OCI-LY7 (cell line): ENCODE results near the gene PRR14. TPM values are rescaled to one million over a fixed set of nuclear protein-coding genes. Genes with fewer than 3 reads are reported as not detected.

Experiments
- BruUV-seq: library from RNA; stranded (reverse); fragments of 400-500 nt; replicated peaks from 2 replicates; lab custom pipeline; 2021; lab: Mats Ljungman, UMichigan
- CTCF ChIA-PET: fragments of 300-600 bp; sonication (Branson Sonifier 250); formaldehyde crosslinking; loops from one replicate; lab custom pipeline; 2022; ENCODE audit warnings: antibody characterized with exemption; ENCODE audit not compliant: unreplicated experiment; lab: Charles Lee
- POLR2A ChIA-PET: fragments of 300-600 bp; sonication (Branson Sonifier 250); formaldehyde crosslinking; loops from one replicate; lab custom pipeline; 2022; ENCODE audit warnings: antibody characterized with exemption; lab: Charles Lee
- DNase-seq: peaks from one replicate; pipeline ENCODE4 v3.0.0-alpha.2; 2015; ENCODE audit warnings: low spot score
- H2AFZ ChIP-seq: fragments of 200-600 bp; sonication (generic), shearing (Covaris generic); 2 replicates; pipeline ENCODE4 v1.6.1; 2014; ENCODE audit warnings: mild to moderate bottlenecking, antibody characterized with exemption, low read length, moderate library complexity
- H3K27ac ChIP-seq: fragments of 200-600 bp; sonication (generic); 2 replicates; pipeline ENCODE4 v1.5.1; 2014; ENCODE audit warnings: mixed run types, low read depth, mild to moderate bottlenecking, moderate library complexity, low read length, inconsistent platforms; ENCODE audit not compliant: poor library complexity, severe bottlenecking
- H3K36me3 ChIP-seq: fragments of 200-600 bp; sonication (generic); 2 replicates; pipeline ENCODE4 v1.6.1; 2014; ENCODE audit warnings: mild to moderate bottlenecking, antibody characterized with exemption, low read length, moderate library complexity, mixed read lengths; ENCODE audit not compliant: insufficient read depth
- H3K4me1 ChIP-seq: fragments of 200-600 bp; sonication (generic); 2 replicates; pipeline ENCODE4 v1.5.1; 2014; ENCODE audit warnings: mild to moderate bottlenecking, low read length; ENCODE audit not compliant: insufficient read depth, poor library complexity, severe bottlenecking
- H3K4me2 ChIP-seq: fragments of 200-600 bp; sonication (generic); 2 replicates; pipeline ENCODE4 v1.6.1; 2014; ENCODE audit warnings: mild to moderate bottlenecking, low read length
- H3K4me3 ChIP-seq: fragments of 200-600 bp; sonication (generic); 2 replicates; pipeline ENCODE4 v1.5.1; 2014; ENCODE audit warnings: mild to moderate bottlenecking, low read depth, low read length; ENCODE audit not compliant: poor library complexity, severe bottlenecking
- H3K79me2 ChIP-seq: fragments of 200-600 bp; sonication (generic); 2 replicates; pipeline ENCODE4 v1.6.1; 2016; ENCODE audit warnings: low read depth, mild to moderate bottlenecking, low read length, moderate library complexity, mixed read lengths; ENCODE audit not compliant: insufficient read depth
- H3K9me2 ChIP-seq: fragments of 200-600 bp; sonication (generic); 2 replicates; pipeline ENCODE4 v1.6.1; 2016; ENCODE audit warnings: mild to moderate bottlenecking, low read length, mixed read lengths; ENCODE audit not compliant: insufficient read depth
- H3K9me3 ChIP-seq: fragments of 200-600 bp; sonication (generic); 2 replicates; pipeline ENCODE4 v1.6.1; 2014; ENCODE audit warnings: mild to moderate bottlenecking, mixed run types, low read length, mixed read lengths
- H4K20me1 ChIP-seq: fragments of 200-600 bp; sonication (generic); 2 replicates; pipeline ENCODE4 v1.6.1; 2014; ENCODE audit warnings: mild to moderate bottlenecking, antibody characterized with exemption, low read length, moderate library complexity, mixed read lengths; ENCODE audit not compliant: insufficient read depth
- CTCF ChIP-seq: fragments of 200-600 bp; sonication (generic); conservative IDR thresholded peaks from 2 replicates; pipeline ENCODE4 v1.5.1; 2014; ENCODE audit warnings: mild to moderate bottlenecking, antibody characterized with exemption, low read length, moderate library complexity, mixed read lengths
- EZH2phosphoT487 ChIP-seq: fragments of 200-600 bp; sonication (generic); IDR thresholded peaks from 2 replicates; pipeline ENCODE4 v1.6.1; 2018; ENCODE audit warnings: low read depth, borderline replicate concordance, mild to moderate bottlenecking, mixed run types, antibody characterized with exemption, low read length, moderate library complexity, mixed read lengths
- intact Hi-C: fragments of 100-400 bp; cut with micrococcal nuclease; formaldehyde crosslinking; loops from one replicate; pipeline ENCODE4 v1.10.0; 2022; ENCODE audit not compliant: unreplicated experiment
- total RNA-seq, 2 experiments: library from RNA; depleted of rRNA in 1 of 2; stranded (reverse); fragments of >200 nt in 1 of 2; shearing (Covaris generic) in 1 of 2; gene quantifications; 2 replicates each; pipeline ENCODE4 v1.2.3, GENCODE V29; 2014 to 2022

The PRR14 gene
- total RNA-seq, 2 experiments from 2014 or later: 33.2 to 75.5 TPM

DNA sequence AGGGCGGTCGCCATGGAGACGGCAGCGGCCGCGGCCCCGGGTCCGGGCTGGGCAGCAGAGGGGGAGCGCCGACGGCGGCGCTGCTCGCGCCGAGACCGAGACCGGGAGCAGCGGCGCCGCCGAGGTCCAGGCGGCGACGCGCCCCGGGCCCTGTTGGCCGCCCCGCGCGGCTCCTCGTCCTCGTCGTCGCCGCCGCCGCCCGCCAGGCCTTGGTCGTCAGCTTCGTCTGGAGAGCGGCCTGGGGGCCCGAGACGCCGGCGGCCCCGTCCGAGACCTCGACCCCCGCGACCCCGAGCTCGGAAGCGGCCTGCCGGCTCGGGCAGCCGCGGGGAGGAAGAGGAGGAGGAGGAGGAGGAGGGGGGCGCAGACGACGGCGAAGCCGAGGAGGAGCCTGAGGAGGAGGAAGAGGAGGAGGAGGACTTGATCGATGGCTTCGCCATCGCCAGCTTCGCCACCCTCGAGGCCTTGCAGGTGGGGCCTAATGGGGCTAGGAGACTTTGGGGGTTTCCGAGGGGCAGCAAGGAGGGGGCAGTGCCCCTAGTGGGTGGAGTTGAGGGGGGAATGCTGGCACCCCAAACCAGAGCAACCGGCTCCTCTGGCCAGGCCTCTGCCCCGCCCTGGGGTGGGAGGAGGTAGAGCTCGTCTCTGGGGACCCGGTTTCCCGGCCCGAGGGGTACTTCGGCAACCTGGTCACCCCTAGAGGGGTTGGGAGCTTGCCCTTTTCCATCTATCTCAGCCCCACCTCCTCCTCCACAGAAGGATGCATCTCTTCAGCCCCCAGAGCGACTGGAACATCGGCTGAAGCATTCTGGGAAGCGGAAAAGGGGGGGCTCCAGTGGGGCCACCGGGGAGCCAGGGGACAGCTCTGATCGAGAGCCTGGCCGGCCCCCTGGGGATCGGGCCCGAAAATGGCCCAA, 9.0 kb downstream of the PRR14 start:
- ChIA-PET CTCF (interaction anchor here (0.7 to 2.6 kb wide), 2 partner anchors 38 to 160 kb away, joined by 3 to 10 read pairs; no protein-coding TSS in a partner anchor), POLR2A (interaction anchor here (0.6 to 1.6 kb wide), 5 partner anchors 14 to 204 kb away, joined by 3 to 5 read pairs (median 3); no protein-coding TSS in a partner anchor)
- Histone ChIP-seq H3K9me2 (no peaks in the 10 kb centered on the region), H3K9me3 (no peaks in the 10 kb centered on the region), H3K4me2 (peak overlapping the region; percentile 91), H2AFZ (no peak overlapping the region), H3K4me3 (peak overlapping the region; percentile 99), H3K79me2 (peaks cover 26% of the 10 kb centered on the region), H4K20me1 (no peaks in the 10 kb centered on the region), H3K4me1 (peaks cover 22% of the 10 kb centered on the region), H3K36me3 (peaks cover 69% of the 10 kb centered on the region), H3K27ac (peak overlapping the region; percentile 87)
- no TSS peak for BruUV-seq
- intact Hi-C loops: loop anchor here (2.0 kb wide), 3 partner anchors 25 to 263 kb away; partner anchors contain the start of genes CFAP119, FBXL19 and RNF40
- TF ChIP-seq EZH2phosphoT487 (no peak), CTCF (peak; percentile 33; the same call in 1 of the 2 replicates)
- peak; percentile 26 for DNase-seq

GRCh38 chr16:30660424-30661261, 9.9 kb downstream of the PRR14 start:
- no peaks in the 10 kb centered on the region for H4K20me1 ChIP-seq
- H3K9me3 ChIP-seq: no peaks in the 10 kb centered on the region
- H3K4me2 ChIP-seq: peak overlapping the region; percentile 91
- peaks cover 26% of the 10 kb centered on the region for H3K79me2 ChIP-seq
- H3K4me1 ChIP-seq: peaks cover 22% of the 10 kb centered on the region
- peaks cover 69% of the 10 kb centered on the region for H3K36me3 ChIP-seq
- ChIA-PET CTCF (interaction anchor here (2.6 kb wide), 1 partner anchor 37 kb away, joined by 10 read pairs; no protein-coding TSS in a partner anchor), POLR2A (interaction anchor here (1.3 to 1.6 kb wide), 2 partner anchors 33 to 205 kb away, joined by 3 to 4 read pairs; no protein-coding TSS in a partner anchor)
- H3K4me3 ChIP-seq: peak overlapping the region; percentile 99
- no peaks in the 10 kb centered on the region for H3K9me2 ChIP-seq
- peak overlapping the region; percentile 87 for H3K27ac ChIP-seq
- TF ChIP-seq CTCF (no peak; the same call in 1 of the 2 replicates), EZH2phosphoT487 (no peak)
- no peak overlapping the region for H2AFZ ChIP-seq
- DNase-seq: peak; percentile 62
- intact Hi-C loops: no loop called here
- BruUV-seq: TSS peak; percentile 73
